SJSA1 (cell line): ENCODE data around the gene THY1. TPM values are rescaled to one million over a fixed set of nuclear protein-coding genes. Genes with fewer than 3 reads are reported as not detected.

Experiments
- DNase-seq, 2 experiments: peaks; one replicate each; pipeline ENCODE4 v3.0.0-alpha.2; 2015 to 2020; ENCODE audit warnings: low spot score in 2 of 2, low read depth in 1 of 2
- H3K27ac ChIP-seq: fragments of 250-450 bp; sonication (Bioruptor Pico); 2 replicates; pipeline ENCODE4 v1.5.1; 2020; ENCODE audit warnings: mild to moderate bottlenecking, moderate library complexity
- H3K27me3 ChIP-seq: fragments of 250-450 bp; sonication (Bioruptor Pico); replicated peaks from 2 replicates; pipeline ENCODE4 v1.5.1; 2020; ENCODE audit warnings: mild to moderate bottlenecking, moderate library complexity
- H3K36me3 ChIP-seq: fragments of 250-450 bp; sonication (Bioruptor Pico); 2 replicates; pipeline ENCODE4 v1.5.1; 2020; ENCODE audit warnings: mild to moderate bottlenecking
- H3K4me1 ChIP-seq: fragments of 250-450 bp; sonication (Bioruptor Pico); replicated peaks from 2 replicates; pipeline ENCODE4 v1.6.1; 2021; ENCODE audit warnings: mild to moderate bottlenecking
- H3K4me3 ChIP-seq: fragments of 250-450 bp; sonication (Bioruptor Pico); 2 replicates; pipeline ENCODE4 v1.5.1; 2020; ENCODE audit warnings: mild to moderate bottlenecking
- H3K9me3 ChIP-seq: fragments of 250-450 bp; sonication (Bioruptor Pico); replicated peaks from 2 replicates; pipeline ENCODE4 v1.5.1; 2020; ENCODE audit warnings: mild to moderate bottlenecking
- total RNA-seq: library from RNA; depleted of rRNA; stranded (reverse); fragments of >200 nt; shearing (Covaris generic); gene quantifications from 2 replicates; pipeline ENCODE4 v1.2.3, GENCODE V29; 2014; rRNA removed

Gene THY1
- total RNA-seq, 1 experiment from 2014 or later: 51.6 TPM

GRCh38 chr11:119370486-119371046, 52.4 kb downstream of the THY1 start:
- Histone ChIP-seq H3K27me3 (no peaks in the 10 kb centered on the region), H3K4me1 (no peaks in the 10 kb centered on the region), H3K27ac (no peak overlapping the region), H3K4me3 (no peak overlapping the region), H3K36me3 (no peaks in the 10 kb centered on the region), H3K9me3 (no peaks in the 10 kb centered on the region)
- no peak for DNase-seq

DNA sequence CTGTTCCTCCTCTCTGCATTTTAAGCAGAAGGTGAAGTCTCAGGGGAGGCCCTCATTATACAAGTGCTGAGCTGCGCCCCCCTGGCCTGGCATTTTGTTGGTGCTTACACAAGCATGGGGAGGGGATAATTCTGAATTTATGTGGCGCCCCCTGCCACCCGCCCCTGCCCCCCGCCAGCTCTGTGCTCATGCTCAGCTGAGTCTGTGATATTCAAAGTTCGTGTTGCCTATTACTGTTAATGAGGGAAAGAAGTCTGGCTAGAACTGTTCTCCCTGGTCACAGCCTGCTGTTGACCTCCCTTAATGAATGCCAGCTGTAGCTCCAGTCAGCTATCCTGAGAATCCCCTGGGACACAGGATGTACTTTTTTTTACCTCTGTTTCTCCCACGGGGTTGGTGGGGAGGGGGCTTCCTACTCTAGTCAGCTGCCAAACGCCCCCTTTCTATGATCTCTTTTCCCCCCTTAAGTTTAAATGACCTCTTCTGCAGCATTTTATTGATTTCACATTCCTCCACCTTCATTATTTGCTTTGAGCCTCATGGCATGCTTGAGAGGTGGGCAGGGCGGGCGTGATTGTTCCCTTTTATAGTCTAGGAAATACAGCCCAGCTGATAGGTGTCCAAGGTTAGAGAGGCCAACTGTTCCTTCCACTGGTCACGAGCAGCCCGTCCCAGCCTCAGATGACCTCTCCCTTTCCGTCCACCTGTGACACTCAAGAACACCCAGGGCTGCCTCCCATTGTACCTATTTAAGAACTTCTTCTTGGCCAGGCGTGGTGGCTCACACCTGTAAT, 53.6 kb downstream of the THY1 start:
- H3K27ac ChIP-seq: no peak overlapping the region
- H3K27me3 ChIP-seq: no peaks in the 10 kb centered on the region
- DNase-seq: no peak
- no peaks in the 10 kb centered on the region for H3K9me3 ChIP-seq
- H3K4me3 ChIP-seq: no peak overlapping the region
- no peaks in the 10 kb centered on the region for H3K36me3 ChIP-seq
- no peaks in the 10 kb centered on the region for H3K4me1 ChIP-seq

DNA sequence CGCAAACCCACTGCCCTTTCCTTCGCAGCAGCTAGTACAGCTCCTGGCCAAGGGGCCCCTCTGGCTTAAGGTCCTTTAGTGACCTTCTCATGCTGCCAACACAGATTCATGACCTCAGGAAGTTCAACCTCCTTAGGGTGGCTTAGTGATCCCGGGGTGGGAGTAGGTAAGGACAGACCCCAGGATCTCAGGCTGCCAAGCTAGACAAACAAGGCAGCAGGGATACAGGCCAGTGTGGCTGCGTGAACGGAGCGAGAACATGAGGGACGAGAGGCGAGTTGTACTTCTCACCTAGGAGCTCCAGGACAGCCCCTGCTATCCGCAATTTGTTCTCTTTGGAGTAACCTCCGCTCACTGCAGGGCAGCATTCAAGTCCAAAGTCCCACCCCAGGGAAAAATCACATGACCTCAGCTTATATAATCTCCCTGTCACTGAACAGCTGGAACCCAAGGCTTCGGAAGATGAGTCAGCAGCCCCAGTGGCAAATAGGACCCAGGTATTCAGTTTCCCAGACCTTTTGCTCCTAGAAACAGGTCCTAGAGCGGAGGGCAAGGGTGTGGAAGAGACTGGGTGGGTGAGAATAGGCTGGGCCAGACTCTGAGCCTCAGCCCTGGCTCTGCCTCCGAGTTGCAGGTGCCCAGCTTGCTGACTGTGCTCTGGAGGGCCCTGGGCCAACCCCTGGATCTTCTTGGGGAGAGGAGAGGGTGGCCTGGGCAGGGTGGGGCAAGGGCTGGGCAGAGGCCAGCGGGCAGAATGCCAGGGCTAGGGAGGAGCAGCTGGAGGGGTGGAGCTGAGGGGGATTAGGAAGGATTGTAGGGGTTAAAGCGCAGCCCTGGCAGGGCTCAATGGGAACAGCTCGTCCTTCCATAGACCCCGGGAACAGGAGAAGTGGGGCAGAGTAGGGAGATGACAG, 54.6 kb downstream of the THY1 start:
- no peaks in the 10 kb centered on the region for H3K9me3 ChIP-seq
- H3K27me3 ChIP-seq: no peaks in the 10 kb centered on the region
- H3K4me3 ChIP-seq: no peak overlapping the region
- no peak overlapping the region for H3K27ac ChIP-seq
- no peaks in the 10 kb centered on the region for H3K36me3 ChIP-seq
- H3K4me1 ChIP-seq: no peaks in the 10 kb centered on the region
- no peak for DNase-seq

- H3K9me3 ChIP-seq: no peaks in the 10 kb centered on the region
- no peaks in the 10 kb centered on the region for H3K4me1 ChIP-seq
- no peaks in the 10 kb centered on the region for H3K27me3 ChIP-seq
- H3K36me3 ChIP-seq: no peaks in the 10 kb centered on the region
- no peak for DNase-seq
- no peak overlapping the region for H3K4me3 ChIP-seq
- H3K27ac ChIP-seq: no peak overlapping the region
Observed at GRCh38 chr11:119367661-119368120, 55.3 kb downstream of the THY1 start.

Other genes starting within 250 kb of the THY1 start
- not detected in 2 replicates for gene NHERF4, start 237.7 kb downstream of the THY1 start, total RNA-seq
- 5.0 and 9.1 TPM in 2 replicates for gene CBL, start 216.8 kb downstream of the THY1 start, total RNA-seq
- gene MCAM, start 106.0 kb downstream of the THY1 start, total RNA-seq: 272 and 358 TPM in 2 replicates
- 2.2 and 3.4 TPM in 2 replicates for gene RNF26, start 88.6 kb downstream of the THY1 start, total RNA-seq
- gene C1QTNF5, start 82.3 kb downstream of the THY1 start, total RNA-seq: 0.11 TPM in 1 of 2 replicates, not detected in the other
- not detected in 2 replicates for gene MFRP, start 76.5 kb downstream of the THY1 start, total RNA-seq
- gene USP2, start 41.5 kb downstream of the THY1 start, total RNA-seq: 0.21 TPM in 1 of 2 replicates, not detected in the other